Mesothelial cell of epicardium (in vitro differentiated cells): ENCODE data around the gene ZDHHC22. TPM values are rescaled to one million over a fixed set of nuclear protein-coding genes. Genes with fewer than 3 reads are reported as not detected.
A peak's percentile ranks its signal among the peaks of the same experiment; 100 is the strongest.

Source experiments
- DNase-seq, 2 experiments: peaks; one replicate each; pipeline ENCODE4 v3.0.0; 2021; ENCODE audit warnings: low spot score in 2 of 2; ENCODE audit not compliant: unreplicated experiment in 2 of 2
- H3K27ac Mint-ChIP-seq: 2 replicates; pipeline ENCODE4 v1.8.0; 2021; ENCODE audit warnings: mixed read lengths
- H3K27me3 Mint-ChIP-seq: 2 replicates; pipeline ENCODE4 v1.8.0; 2021; ENCODE audit warnings: low read depth, mixed read lengths
- H3K36me3 Mint-ChIP-seq: 2 replicates; pipeline ENCODE4 v1.8.0; 2021; ENCODE audit warnings: mixed read lengths
- H3K4me1 Mint-ChIP-seq: 2 replicates; pipeline ENCODE4 v1.8.0; 2021; ENCODE audit warnings: mixed read lengths
- H3K4me3 Mint-ChIP-seq: 2 replicates; pipeline ENCODE4 v1.8.0; 2021; ENCODE audit warnings: mild to moderate bottlenecking, moderate library complexity, mixed read lengths
- H3K9me3 Mint-ChIP-seq: 2 replicates; pipeline ENCODE4 v1.8.0; 2021; ENCODE audit warnings: mixed read lengths
- CTCF ChIP-seq: fragments of 200-600 bp; sonication (generic); IDR thresholded peaks from one replicate; pipeline ENCODE4 v1.5.0; 2021; ENCODE audit warnings: antibody characterized with exemption; ENCODE audit not compliant: unreplicated experiment
- total RNA-seq: library from RNA; stranded (reverse); gene quantifications from 3 replicates; pipeline ENCODE4 v1.2.1, GENCODE V29; 2021

The ZDHHC22 gene
- total RNA-seq, 1 donor from 2014 or later = not detected

GRCh38 chr14:77185093-77185465, 43.5 kb upstream of the ZDHHC22 start:
- no peak for DNase-seq
- H3K27me3 Mint-ChIP-seq = peaks cover 40% of the 10 kb centered on the region
- H3K36me3 Mint-ChIP-seq = no peaks in the 10 kb centered on the region
- H3K9me3 Mint-ChIP-seq = no peaks in the 10 kb centered on the region
- no peak overlapping the region for H3K27ac Mint-ChIP-seq
- H3K4me3 Mint-ChIP-seq = no peak overlapping the region
- peaks cover 8% of the 10 kb centered on the region for H3K4me1 Mint-ChIP-seq
- no peak for TF ChIP-seq CTCF

GRCh38 chr14:77184396-77185092, 43.0 kb upstream of the ZDHHC22 start:
- no peak for DNase-seq
- peaks cover 8% of the 10 kb centered on the region for H3K4me1 Mint-ChIP-seq
- peaks cover 42% of the 10 kb centered on the region for H3K27me3 Mint-ChIP-seq
- no peaks in the 10 kb centered on the region for H3K36me3 Mint-ChIP-seq
- no peak for TF ChIP-seq CTCF
- no peak overlapping the region for H3K27ac Mint-ChIP-seq
- H3K4me3 Mint-ChIP-seq = no peak overlapping the region
- H3K9me3 Mint-ChIP-seq = no peaks in the 10 kb centered on the region

GRCh38 chr14:77183896-77184295, 42.3 kb upstream of the ZDHHC22 start:
- Mint-ChIP-seq H3K4me1 (peaks cover 8% of the 10 kb centered on the region), H3K9me3 (no peaks in the 10 kb centered on the region), H3K27ac (no peak overlapping the region), H3K27me3 (peaks cover 42% of the 10 kb centered on the region), H3K4me3 (no peak overlapping the region), H3K36me3 (no peaks in the 10 kb centered on the region)
- TF ChIP-seq CTCF = no peak
- no peak for DNase-seq

GRCh38 chr14:77181603-77182437, 40.2 kb upstream of the ZDHHC22 start, which contains the start of gene TMEM63C:
TSS of gene TMEM63C (plus strand) at chr14:77181798. CDS start at chr14:77218814, 37,016 bp downstream.
- Mint-ChIP-seq H3K9me3 (no peaks in the 10 kb centered on the region), H3K27ac (peak within 1 kb of the TSS; percentile 89), H3K4me1 (peaks cover 8% of the 10 kb centered on the region), H3K36me3 (no peaks in the 10 kb centered on the region), H3K4me3 (peak within 1 kb of the TSS; percentile 75), H3K27me3 (peaks cover 44% of the 10 kb centered on the region)
- TF ChIP-seq CTCF = no peak
- DNase-seq = peak; percentile 45 to 78

GRCh38 chr14:77180726-77181602, 39.4 kb upstream of the ZDHHC22 start:
- peak overlapping the region; percentile 89 for H3K27ac Mint-ChIP-seq
- no peak for DNase-seq
- H3K27me3 Mint-ChIP-seq = peaks cover 48% of the 10 kb centered on the region
- no peak for TF ChIP-seq CTCF
- peak overlapping the region; percentile 75 for H3K4me3 Mint-ChIP-seq
- no peaks in the 10 kb centered on the region for H3K36me3 Mint-ChIP-seq
- H3K4me1 Mint-ChIP-seq = peaks cover 8% of the 10 kb centered on the region
- no peaks in the 10 kb centered on the region for H3K9me3 Mint-ChIP-seq
